OCI-LY3 (cell line): Measurements from ENCODE around the gene PCP2.
A peak's percentile ranks its signal among the peaks of the same experiment; 100 is the strongest.

Source experiments
- H2AFZ ChIP-seq: fragments of 200-600, 300-600 bp; shearing (Covaris generic); 2 replicates; pipeline ENCODE4 v1.6.0; 2014; ENCODE audit warnings: antibody characterized with exemption, low read depth, low read length
- H3K27ac ChIP-seq: fragments of 200-600, 300-600 bp; sonication (generic); 2 replicates; pipeline ENCODE4 v1.5.1; 2014; ENCODE audit warnings: mild to moderate bottlenecking, low read length, moderate library complexity, mixed read lengths
- H3K27me3 ChIP-seq: fragments of 200-600, 300-600 bp; sonication (generic); 2 replicates; pipeline ENCODE4 v1.6.1; 2014; ENCODE audit warnings: low read depth, low read length, mixed read lengths
- H3K36me3 ChIP-seq: fragments of 200-600, 300-600 bp; sonication (generic); replicated peaks from 2 replicates; pipeline ENCODE3; 2014; ENCODE audit warnings: low read depth, low read length, mixed read lengths
- H3K4me1 ChIP-seq: fragments of 300-600, 200-600 bp; sonication (generic); 2 replicates; pipeline ENCODE4 v1.6.1; 2014; ENCODE audit warnings: low read length, mixed read lengths
- H3K4me2 ChIP-seq: fragments of 200-600, 300-600 bp; sonication (generic); 2 replicates; pipeline ENCODE4 v1.6.1; 2014; ENCODE audit warnings: low read length, mixed read lengths
- H3K4me3 ChIP-seq: fragments of 300-600, 200-600 bp; sonication (generic); 2 replicates; pipeline ENCODE4 v1.5.1; 2014; ENCODE audit warnings: antibody characterized with exemption, mild to moderate bottlenecking, low read length, moderate library complexity
- H3K79me2 ChIP-seq: fragments of 300-600, 200-600 bp; shearing (Covaris generic); 2 replicates; pipeline ENCODE4 v1.6.1; 2014; ENCODE audit warnings: mild to moderate bottlenecking, low read length, mixed read lengths
- H3K9ac ChIP-seq: fragments of 300-600, 200-600 bp; shearing (Covaris generic); 2 replicates; pipeline ENCODE4 v1.6.0; 2014; ENCODE audit warnings: mild to moderate bottlenecking, low read length, moderate library complexity
- H3K9me3 ChIP-seq: fragments of 200-600, 300-600 bp; shearing (Covaris generic); 2 replicates; pipeline ENCODE4 v1.6.1; 2014; ENCODE audit warnings: low read length, mixed read lengths; ENCODE audit not compliant: insufficient read depth
- H4K20me1 ChIP-seq: fragments of 200-600, 300-600 bp; sonication (generic); 2 replicates; pipeline ENCODE4 v1.6.1; 2016; ENCODE audit warnings: low read length, mixed read lengths; ENCODE audit not compliant: insufficient read depth
- EZH2phosphoT487 ChIP-seq: fragments of 200-600 bp; shearing (Covaris generic); IDR thresholded peaks from 2 replicates; pipeline ENCODE4 v1.6.1; 2018; ENCODE audit warnings: antibody characterized with exemption, mixed run types, low read depth
- TF ChIP-seq, protein P1 (sequence below): fragments of 200-600, 300-600 bp; sonication (generic); IDR thresholded peaks from 2 replicates; pipeline ENCODE4 v1.5.1; 2014; ENCODE audit warnings: antibody characterized with exemption, low read length, low read depth

Gene PCP2

DNA sequence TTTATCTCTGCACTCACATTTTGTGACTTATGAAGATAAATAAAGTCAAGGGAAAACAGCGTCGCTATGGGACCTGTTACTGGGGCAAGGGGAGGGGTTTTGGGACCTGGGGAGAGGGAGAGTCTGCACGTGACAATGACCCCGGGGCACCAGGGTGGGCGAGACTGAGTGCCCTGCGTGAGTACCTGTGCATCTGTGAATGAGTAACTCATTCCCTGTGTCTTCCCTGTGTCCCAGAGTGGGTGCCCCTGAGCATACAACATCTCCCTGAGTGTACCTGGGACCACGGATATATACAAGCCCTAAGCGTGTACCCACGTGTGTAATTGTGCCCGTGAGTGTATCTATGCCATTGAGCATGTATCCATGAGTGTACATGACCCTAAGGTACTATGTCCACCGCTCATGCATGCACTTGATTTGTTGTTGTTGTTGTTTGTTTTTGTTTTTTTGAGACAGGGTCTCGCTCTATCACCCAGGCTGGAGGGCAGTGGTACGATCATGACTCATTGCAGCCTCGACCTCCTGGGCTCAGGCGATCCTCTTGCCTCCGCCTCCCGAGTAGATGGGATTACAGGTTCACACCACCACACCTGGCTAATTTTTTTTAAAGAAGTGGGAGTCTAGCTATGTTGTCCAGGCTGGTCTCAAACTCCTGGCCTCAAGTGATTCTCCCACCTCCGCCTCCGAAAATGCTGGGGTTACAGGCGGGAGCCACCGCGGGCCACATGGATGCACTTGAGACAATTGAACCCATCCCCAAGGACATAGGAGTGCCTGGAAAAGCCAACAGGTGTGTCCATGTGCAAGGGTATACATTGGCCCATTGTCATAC, 46.5 kb upstream of the PCP2 start:
- Histone ChIP-seq H3K4me3 (peak overlapping the region; percentile 90), H3K4me2 (peak overlapping the region; percentile 90), H3K9ac (peak overlapping the region; percentile 43; the same call in 1 of the 2 replicates), H3K4me1 (peaks cover 25% of the 10 kb centered on the region), H3K27me3 (peaks cover 32% of the 10 kb centered on the region), H3K79me2 (peaks cover 15% of the 10 kb centered on the region), H3K9me3 (no peaks in the 10 kb centered on the region), H4K20me1 (no peaks in the 10 kb centered on the region), H2AFZ (peak overlapping the region; percentile 95), H3K27ac (no peak overlapping the region), H3K36me3 (peaks cover 13% of the 10 kb centered on the region)
- TF ChIP-seq, protein P1, sequence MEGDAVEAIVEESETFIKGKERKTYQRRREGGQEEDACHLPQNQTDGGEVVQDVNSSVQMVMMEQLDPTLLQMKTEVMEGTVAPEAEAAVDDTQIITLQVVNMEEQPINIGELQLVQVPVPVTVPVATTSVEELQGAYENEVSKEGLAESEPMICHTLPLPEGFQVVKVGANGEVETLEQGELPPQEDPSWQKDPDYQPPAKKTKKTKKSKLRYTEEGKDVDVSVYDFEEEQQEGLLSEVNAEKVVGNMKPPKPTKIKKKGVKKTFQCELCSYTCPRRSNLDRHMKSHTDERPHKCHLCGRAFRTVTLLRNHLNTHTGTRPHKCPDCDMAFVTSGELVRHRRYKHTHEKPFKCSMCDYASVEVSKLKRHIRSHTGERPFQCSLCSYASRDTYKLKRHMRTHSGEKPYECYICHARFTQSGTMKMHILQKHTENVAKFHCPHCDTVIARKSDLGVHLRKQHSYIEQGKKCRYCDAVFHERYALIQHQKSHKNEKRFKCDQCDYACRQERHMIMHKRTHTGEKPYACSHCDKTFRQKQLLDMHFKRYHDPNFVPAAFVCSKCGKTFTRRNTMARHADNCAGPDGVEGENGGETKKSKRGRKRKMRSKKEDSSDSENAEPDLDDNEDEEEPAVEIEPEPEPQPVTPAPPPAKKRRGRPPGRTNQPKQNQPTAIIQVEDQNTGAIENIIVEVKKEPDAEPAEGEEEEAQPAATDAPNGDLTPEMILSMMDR, result no peak
- no peak for TF ChIP-seq EZH2phosphoT487

DNA sequence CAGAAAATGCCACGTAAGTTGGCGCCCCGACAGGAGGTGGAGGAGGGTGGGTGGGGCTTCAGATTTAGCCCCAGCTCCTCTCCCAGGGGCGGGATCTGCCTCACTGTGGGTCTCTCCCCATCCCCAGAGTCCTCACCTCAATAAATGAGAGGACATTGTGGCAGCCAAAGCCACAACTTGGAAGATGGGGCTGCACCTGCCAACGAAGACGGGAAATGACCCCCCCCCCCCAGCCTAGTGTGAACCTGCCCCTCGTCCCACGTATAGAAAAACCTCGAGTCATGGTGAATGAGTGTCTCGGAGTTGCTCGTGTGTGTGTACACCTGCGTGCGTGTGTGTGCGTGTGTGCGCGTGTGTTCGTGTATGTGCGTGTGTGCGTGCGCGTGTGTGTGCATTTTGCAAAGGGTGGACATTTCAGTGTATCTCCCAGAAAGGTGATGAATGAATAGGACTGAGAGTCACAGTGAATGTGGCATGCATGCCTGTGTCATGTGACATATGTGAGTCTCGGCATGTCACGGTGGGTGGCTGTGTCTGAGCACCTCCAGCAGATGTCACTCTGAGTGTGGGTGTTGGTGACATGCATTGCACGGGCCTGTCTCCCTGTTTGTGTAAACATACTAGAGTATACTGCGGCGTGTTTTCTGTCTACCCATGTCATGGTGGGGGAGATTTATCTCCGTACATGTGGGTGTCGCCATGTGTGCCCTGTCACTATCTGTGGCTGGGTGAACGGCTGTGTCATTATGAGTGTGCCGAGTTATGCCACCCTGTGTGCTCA, 45.6 kb upstream of the PCP2 start:
- H3K4me1 ChIP-seq, result peaks cover 25% of the 10 kb centered on the region
- TF ChIP-seq, protein P1, result peak; percentile 95
- TF ChIP-seq EZH2phosphoT487, result no peak
- H3K79me2 ChIP-seq, result peaks cover 15% of the 10 kb centered on the region
- peaks cover 13% of the 10 kb centered on the region for H3K36me3 ChIP-seq
- no peaks in the 10 kb centered on the region for H4K20me1 ChIP-seq
- peaks cover 36% of the 10 kb centered on the region for H3K27me3 ChIP-seq
- peak overlapping the region; percentile 90 for H3K4me3 ChIP-seq
- peak overlapping the region; percentile 90 for H3K4me2 ChIP-seq
- no peak overlapping the region for H3K9ac ChIP-seq
- no peak overlapping the region for H3K27ac ChIP-seq
- H2AFZ ChIP-seq, result peak overlapping the region; percentile 20; the same call in 1 of the 2 replicates
- no peaks in the 10 kb centered on the region for H3K9me3 ChIP-seq

DNA sequence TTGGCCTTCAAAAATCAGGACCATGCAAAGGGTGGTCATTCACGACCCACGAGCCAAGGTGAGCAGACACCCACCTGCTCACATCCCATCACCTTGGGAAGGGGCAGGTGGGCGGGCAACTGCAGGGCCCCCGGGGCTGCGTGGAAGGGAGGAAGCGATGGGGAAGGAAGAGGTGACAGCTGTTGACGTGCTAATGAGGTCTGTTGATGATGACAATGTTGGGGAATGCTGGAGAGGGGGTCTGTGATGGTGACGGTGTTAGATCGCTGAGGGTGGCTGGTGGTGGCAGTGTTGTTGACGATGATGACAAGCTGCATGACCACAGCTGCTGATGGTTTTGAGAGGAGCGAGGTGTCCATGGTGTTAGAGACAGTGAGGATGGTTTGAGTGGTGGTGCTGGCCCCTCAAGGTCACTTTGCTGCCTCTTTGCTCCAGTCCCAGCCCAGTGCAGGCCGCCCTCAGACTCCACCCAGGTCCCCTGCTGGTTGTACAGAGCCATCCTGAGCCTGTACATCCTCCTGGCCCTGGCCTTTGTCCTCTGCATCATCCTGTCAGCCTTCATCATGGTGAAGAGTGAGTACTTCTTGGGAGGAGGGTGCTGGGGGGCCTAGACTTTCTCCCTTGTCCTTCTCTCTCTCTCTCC, 44.3 kb upstream of the PCP2 start:
- Histone ChIP-seq H3K4me3 (no peak overlapping the region), H3K27ac (no peak overlapping the region)

More for the DNA sequence above, 44.3 kb upstream of the PCP2 start:
- no peak overlapping the region for H3K9ac ChIP-seq
- no peak overlapping the region for H2AFZ ChIP-seq
- H4K20me1 ChIP-seq, result no peaks in the 10 kb centered on the region
- TF ChIP-seq, protein P1, result no peak
- no peak for TF ChIP-seq EZH2phosphoT487
- no peak overlapping the region for H3K4me2 ChIP-seq
- peaks cover 25% of the 10 kb centered on the region for H3K4me1 ChIP-seq
- H3K79me2 ChIP-seq, result peaks cover 15% of the 10 kb centered on the region
- peaks cover 41% of the 10 kb centered on the region for H3K27me3 ChIP-seq
- H3K9me3 ChIP-seq, result no peaks in the 10 kb centered on the region
- peaks cover 9% of the 10 kb centered on the region for H3K36me3 ChIP-seq
